Liver (tissue), 9 donors: ENCODE data around the gene E2F7. TPM values are rescaled to one million over a fixed set of nuclear protein-coding genes. Genes with fewer than 3 reads are reported as not detected.
"Not testable (repeated sequence)": the region's sequence is repeated elsewhere in the genome, so short reads cannot be mapped to it uniquely, and the experiment has no call there.

Experiments used
- DNase-seq: peaks from one replicate; pipeline ENCODE4 v3.0.0-alpha.2; 2017; ENCODE audit warnings: low spot score
- H3K27ac ChIP-seq, 2 donors: one replicate each; pipeline ENCODE4 v1.7.0; 2013; ENCODE audit warnings: inconsistent platforms in 2 of 2, low read length in 2 of 2, control low read depth in 1 of 2, low read depth in 1 of 2, mild to moderate bottlenecking in 1 of 2
- H3K27me3 ChIP-seq, 4 donors: one replicate each; pipeline versions ENCODE4 v1.6.1 to v1.7.0; 2013; ENCODE audit warnings: low read length in 3 of 4, inconsistent platforms in 1 of 4, mild to moderate bottlenecking in 1 of 4, moderate library complexity in 1 of 4; ENCODE audit not compliant: control insufficient read depth in 4 of 4, insufficient read depth in 4 of 4
- H3K36me3 ChIP-seq, 4 donors: one replicate each; pipeline versions ENCODE4 v1.6.1 to v1.7.0; 2013; ENCODE audit warnings: low read length in 3 of 4, mild to moderate bottlenecking in 3 of 4, low read depth in 1 of 4, moderate library complexity in 1 of 4; ENCODE audit not compliant: control insufficient read depth in 4 of 4, insufficient read depth in 3 of 4
- H3K4me1 ChIP-seq, 4 donors: one replicate each; pipeline versions ENCODE4 v1.6.1 to v1.7.0; 2013; ENCODE audit warnings: low read length in 3 of 4, mild to moderate bottlenecking in 3 of 4, moderate library complexity in 1 of 4; ENCODE audit not compliant: control insufficient read depth in 4 of 4, insufficient read depth in 4 of 4
- H3K4me3 ChIP-seq, 3 donors: one replicate each; pipeline versions ENCODE4 v1.6.1 to v1.7.0; 2013; ENCODE audit warnings: low read length in 3 of 3, control low read depth in 1 of 3, low read depth in 1 of 3, mild to moderate bottlenecking in 1 of 3
- H3K9ac ChIP-seq, 2 donors: one replicate each; pipeline ENCODE4 v1.7.0; 2013; ENCODE audit warnings: low read length in 2 of 2, mild to moderate bottlenecking in 2 of 2, moderate library complexity in 2 of 2, control low read depth in 1 of 2, low read depth in 1 of 2
- H3K9me3 ChIP-seq, 4 donors: one replicate each; pipeline versions ENCODE4 v1.6.1 to v1.7.0; 2013; ENCODE audit warnings: low read length in 3 of 4; ENCODE audit not compliant: control insufficient read depth in 4 of 4
- ATF3 ChIP-seq: IDR thresholded peaks from 2 replicates; pipeline ENCODE4 v1.6.1; 2016; ENCODE audit warnings: antibody characterized with exemption
- EGR1 ChIP-seq, 2 donors: IDR thresholded peaks; 2 replicates each; pipeline ENCODE4 v1.6.1; 2016 to 2018; ENCODE audit warnings: antibody characterized with exemption in 2 of 2, low read depth in 2 of 2
- FOXA1 ChIP-seq: IDR thresholded peaks from 2 replicates; pipeline ENCODE4 v1.6.1; 2016; ENCODE audit warnings: antibody characterized with exemption
- FOXA2 ChIP-seq: IDR thresholded peaks from 2 replicates; pipeline ENCODE4 v1.6.1; 2016; ENCODE audit warnings: antibody characterized with exemption
- GABPA ChIP-seq, 2 donors: IDR thresholded peaks in 1 of 2; conservative IDR thresholded peaks in 1 of 2; 2 replicates each; pipeline ENCODE4 v1.6.1; 2016; ENCODE audit warnings: antibody characterized with exemption in 2 of 2, mild to moderate bottlenecking in 1 of 2, moderate library complexity in 1 of 2
- HNF4A ChIP-seq, 2 donors: conservative IDR thresholded peaks; 2 replicates each; pipeline ENCODE4 v1.6.1; 2016; ENCODE audit warnings: antibody characterized with exemption in 2 of 2, mild to moderate bottlenecking in 2 of 2
- HNF4G ChIP-seq: IDR thresholded peaks from 2 replicates; pipeline ENCODE4 v1.6.1; 2016; ENCODE audit warnings: antibody characterized with exemption
- JUND ChIP-seq, 2 donors: IDR thresholded peaks; 2 replicates each; pipeline ENCODE4 v1.6.1; 2016; ENCODE audit warnings: antibody characterized with exemption in 2 of 2
- NR2F2 ChIP-seq: IDR thresholded peaks from 2 replicates; pipeline ENCODE4 v1.6.1; 2016; ENCODE audit warnings: antibody characterized with exemption
- RAD21 ChIP-seq, 2 donors: IDR thresholded peaks; 2 replicates each; pipeline ENCODE4 v1.6.1; 2016; ENCODE audit warnings: antibody characterized with exemption in 2 of 2, mild to moderate bottlenecking in 2 of 2
- RXRA ChIP-seq, 2 donors: IDR thresholded peaks; 2 replicates each; pipeline ENCODE4 v1.6.1; 2017 to 2018; ENCODE audit warnings: antibody characterized with exemption in 2 of 2, mild to moderate bottlenecking in 1 of 2
- SP1 ChIP-seq: IDR thresholded peaks from 2 replicates; pipeline ENCODE4 v1.6.1; 2018; ENCODE audit warnings: antibody characterized with exemption, mild to moderate bottlenecking
- TAF1 ChIP-seq: conservative IDR thresholded peaks from 2 replicates; pipeline ENCODE4 v1.6.1; 2016; ENCODE audit warnings: antibody characterized with exemption, mild to moderate bottlenecking
- YY1 ChIP-seq: IDR thresholded peaks from 2 replicates; pipeline ENCODE4 v1.6.1; 2016; ENCODE audit warnings: antibody characterized with exemption, mild to moderate bottlenecking
- WGBS: extraction: QIAGEN DNeasy Blood & Tissue Kit; methylation state at CpG from one replicate; pipeline ENCODE4 v1.1.7; 2013; 5-methylcytosine and 5-hydroxymethylcytosine counted together
- polyA plus RNA-seq, 2 donors: library from polyadenylated mRNA; stranded (reverse) in 1 of 2; unstranded in 1 of 2; fragments of 200-250 nt in 1 of 2; fragments of >200 nt in 1 of 2; fragmentation: Nextera tagmentation in 1 of 2; extraction: Ambion mirVana in 1 of 2; gene quantifications; one replicate each; pipeline versions ENCODE4 v1.2.1 to v1.2.3, GENCODE V29; 2013 to 2015
- total RNA-seq, 2 donors: library from RNA; depleted of rRNA; stranded (reverse); fragments of >200 nt; gene quantifications; one replicate each; pipeline ENCODE4 v1.2.3, GENCODE V29; 2014
- TF ChIP-seq, protein P1 (sequence below): IDR thresholded peaks from 2 replicates; pipeline ENCODE4 v1.6.1; 2016; ENCODE audit warnings: antibody characterized with exemption
- TF ChIP-seq, protein P2 (sequence below): fragments of 150-350 bp; IDR thresholded peaks from 2 replicates; pipeline ENCODE4 v1.5.1; 2017; ENCODE audit warnings: improper control_type of control experiment, low read depth, low read length; ENCODE audit not compliant: missing input control
- TF ChIP-seq, protein P3 (sequence below): IDR thresholded peaks from 2 replicates; pipeline ENCODE4 v1.6.1; 2016; ENCODE audit warnings: antibody characterized with exemption
- donor health status: healthy.
- donor health status: healthy.
- donor health status: healthy.
- donor health status: healthy.
- donor health status: healthy.

Gene E2F7
- total and polyA plus RNA-seq, 4 donors: 0.13 to 5.8 (median 0.17) TPM; not detected in 1

- Histone ChIP-seq H3K4me1 (no peaks in the 10 kb centered on the region), H3K9ac (no peak overlapping the region), H3K27me3 (peaks cover 0 to 3% (median 0%) of the 10 kb centered on the region in 4 donors), H3K9me3 (no peaks in the 10 kb centered on the region), H3K36me3 (no peaks in the 10 kb centered on the region), H3K27ac (no peak overlapping the region), H3K4me3 (no peak overlapping the region)
- TF ChIP-seq JUND (IDR thresholded peaks at IDR 0.05): no peak
- no peak for TF ChIP-seq SP1
- no peak for TF ChIP-seq TAF1
- no peak for TF ChIP-seq HNF4A (conservative IDR thresholded peaks at IDR 0.05)
- no peak for TF ChIP-seq RXRA (IDR thresholded peaks at IDR 0.05)
- TF ChIP-seq FOXA2: no peak
- TF ChIP-seq, protein P1, sequence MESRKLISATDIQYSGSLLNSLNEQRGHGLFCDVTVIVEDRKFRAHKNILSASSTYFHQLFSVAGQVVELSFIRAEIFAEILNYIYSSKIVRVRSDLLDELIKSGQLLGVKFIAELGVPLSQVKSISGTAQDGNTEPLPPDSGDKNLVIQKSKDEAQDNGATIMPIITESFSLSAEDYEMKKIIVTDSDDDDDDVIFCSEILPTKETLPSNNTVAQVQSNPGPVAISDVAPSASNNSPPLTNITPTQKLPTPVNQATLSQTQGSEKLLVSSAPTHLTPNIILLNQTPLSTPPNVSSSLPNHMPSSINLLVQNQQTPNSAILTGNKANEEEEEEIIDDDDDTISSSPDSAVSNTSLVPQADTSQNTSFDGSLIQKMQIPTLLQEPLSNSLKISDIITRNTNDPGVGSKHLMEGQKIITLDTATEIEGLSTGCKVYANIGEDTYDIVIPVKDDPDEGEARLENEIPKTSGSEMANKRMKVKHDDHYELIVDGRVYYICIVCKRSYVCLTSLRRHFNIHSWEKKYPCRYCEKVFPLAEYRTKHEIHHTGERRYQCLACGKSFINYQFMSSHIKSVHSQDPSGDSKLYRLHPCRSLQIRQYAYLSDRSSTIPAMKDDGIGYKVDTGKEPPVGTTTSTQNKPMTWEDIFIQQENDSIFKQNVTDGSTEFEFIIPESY: no peak
- no peak for TF ChIP-seq NR2F2
- no peak for TF ChIP-seq RAD21 (IDR thresholded peaks at IDR 0.05)
- no peak for TF ChIP-seq ATF3
- no peak for TF ChIP-seq HNF4G
- no peak for TF ChIP-seq FOXA1
- no peak for DNase-seq
- 88% methylated on average over 3 of the region's 3 CpGs for WGBS
These were observed 32.5 kb upstream of the E2F7 start for GRCh38 chr12:77097846-77098245.

GRCh38 chr12:77092227-77092626 is 26.9 kb upstream of the E2F7 start:
- H3K27ac ChIP-seq, H3K4me3 ChIP-seq, H3K9me3 ChIP-seq, H3K4me1 ChIP-seq, H3K9ac ChIP-seq, DNase-seq, H3K36me3 ChIP-seq, H3K27me3 ChIP-seq: not testable (repeated sequence)
- WGBS: 56% methylated on average over 3 of the region's 3 CpGs

- no peak for DNase-seq
- H3K4me3 ChIP-seq: no peak overlapping the region
- no peaks in the 10 kb centered on the region for H3K9me3 ChIP-seq
- H3K36me3 ChIP-seq: no peaks in the 10 kb centered on the region
- H3K27me3 ChIP-seq: no peaks in the 10 kb centered on the region
- H3K9ac ChIP-seq: no peak overlapping the region
- WGBS: 16% methylated on average over 1 of the region's 1 CpG
- H3K4me1 ChIP-seq: no peaks in the 10 kb centered on the region
- no peak overlapping the region for H3K27ac ChIP-seq
- TF ChIP-seq JUND (IDR thresholded peaks at IDR 0.05): no peak
- TF ChIP-seq, protein P1: no peak
- no peak for TF ChIP-seq FOXA1
- TF ChIP-seq HNF4G: no peak
- TF ChIP-seq RAD21 (IDR thresholded peaks at IDR 0.05): no peak
- TF ChIP-seq EGR1 (IDR thresholded peaks at IDR 0.05; ENCODE audit: low read depth in 2 of 2): no peak
- TF ChIP-seq GABPA (IDR thresholded peaks at IDR 0.05 in 1 of 2, conservative IDR thresholded peaks at IDR 0.05 in 1 of 2): no peak
- no peak for TF ChIP-seq ATF3
- TF ChIP-seq HNF4A (conservative IDR thresholded peaks at IDR 0.05): no peak
- TF ChIP-seq TAF1: no peak
- no peak for TF ChIP-seq RXRA (IDR thresholded peaks at IDR 0.05)
- no peak for TF ChIP-seq FOXA2
- no peak for TF ChIP-seq NR2F2
- TF ChIP-seq, protein P2, sequence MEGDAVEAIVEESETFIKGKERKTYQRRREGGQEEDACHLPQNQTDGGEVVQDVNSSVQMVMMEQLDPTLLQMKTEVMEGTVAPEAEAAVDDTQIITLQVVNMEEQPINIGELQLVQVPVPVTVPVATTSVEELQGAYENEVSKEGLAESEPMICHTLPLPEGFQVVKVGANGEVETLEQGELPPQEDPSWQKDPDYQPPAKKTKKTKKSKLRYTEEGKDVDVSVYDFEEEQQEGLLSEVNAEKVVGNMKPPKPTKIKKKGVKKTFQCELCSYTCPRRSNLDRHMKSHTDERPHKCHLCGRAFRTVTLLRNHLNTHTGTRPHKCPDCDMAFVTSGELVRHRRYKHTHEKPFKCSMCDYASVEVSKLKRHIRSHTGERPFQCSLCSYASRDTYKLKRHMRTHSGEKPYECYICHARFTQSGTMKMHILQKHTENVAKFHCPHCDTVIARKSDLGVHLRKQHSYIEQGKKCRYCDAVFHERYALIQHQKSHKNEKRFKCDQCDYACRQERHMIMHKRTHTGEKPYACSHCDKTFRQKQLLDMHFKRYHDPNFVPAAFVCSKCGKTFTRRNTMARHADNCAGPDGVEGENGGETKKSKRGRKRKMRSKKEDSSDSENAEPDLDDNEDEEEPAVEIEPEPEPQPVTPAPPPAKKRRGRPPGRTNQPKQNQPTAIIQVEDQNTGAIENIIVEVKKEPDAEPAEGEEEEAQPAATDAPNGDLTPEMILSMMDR: no peak
- no peak for TF ChIP-seq SP1
- TF ChIP-seq, protein P3, sequence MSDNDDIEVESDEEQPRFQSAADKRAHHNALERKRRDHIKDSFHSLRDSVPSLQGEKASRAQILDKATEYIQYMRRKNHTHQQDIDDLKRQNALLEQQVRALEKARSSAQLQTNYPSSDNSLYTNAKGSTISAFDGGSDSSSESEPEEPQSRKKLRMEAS: no peak
- no peak for TF ChIP-seq YY1
These were observed 24.4 kb upstream of the E2F7 start for GRCh38 chr12:77089686-77090220.
